Endothelial cell of umbilical vein (primary cell): ENCODE data around the gene ANK2. TPM values are rescaled to one million over a fixed set of nuclear protein-coding genes. Genes with fewer than 3 reads are reported as not detected.

Experiments used
- BruUV-seq: library from RNA; stranded (reverse); fragments of 400-500 nt; replicated peaks from 2 replicates; lab custom pipeline; 2021; lab: Mats Ljungman, UMichigan
- CTCF ChIA-PET: fragments of 300-600, 350-600 bp; sonication (Branson Sonifier 250); formaldehyde crosslinking; loops from one replicate; lab custom pipeline; 2021; ENCODE audit warnings: antibody characterized with exemption, inconsistent platforms; lab: Charles Lee
- POLR2A ChIA-PET: fragments of 300-600, 350-600 bp; sonication (Branson Sonifier 250); formaldehyde crosslinking; loops from one replicate; lab custom pipeline; 2021; ENCODE audit warnings: antibody characterized with exemption, inconsistent platforms; lab: Charles Lee
- DNase-seq: peaks from one replicate; pipeline ENCODE4 v3.0.0-alpha.2; 2011; ENCODE audit warnings: low read depth, low spot score
- FAIRE-seq: peaks from 2 replicates; lab custom pipeline; 2011; peaks lifted over from hg19 to GRCh38; lab: Jason Lieb, UNC
- H2AFZ ChIP-seq: 2 replicates; pipeline ENCODE4 v1.6.0; 2012; ENCODE audit warnings: low read depth, low read length, control low read depth, inconsistent platforms
- H3K27ac ChIP-seq: 2 replicates; pipeline ENCODE4 v1.5.1; 2011; ENCODE audit warnings: low read depth, mild to moderate bottlenecking, control low read depth, low read length, moderate library complexity; ENCODE audit not compliant: insufficient read depth
- H3K27me3 ChIP-seq, 2 experiments: 2 replicates each; pipeline versions ENCODE4 v1.6.0 to v1.6.1; 2011; ENCODE audit warnings: low read length in 2 of 2, mixed read lengths in 1 of 2; ENCODE audit not compliant: control insufficient read depth in 2 of 2, insufficient read depth in 2 of 2
- H3K36me3 ChIP-seq, 2 experiments: 2 replicates in 1 of 2; 3 replicates in 1 of 2; pipeline ENCODE4 v1.5.1; 2011; ENCODE audit warnings: low read length in 2 of 2, mild to moderate bottlenecking in 1 of 2, moderate library complexity in 1 of 2; ENCODE audit not compliant: control insufficient read depth in 2 of 2, insufficient read depth in 2 of 2; ENCODE audit errors: extremely low read depth in 1 of 2
- H3K4me1 ChIP-seq: 3 replicates; pipeline ENCODE4 v1.5.1; 2011; ENCODE audit warnings: mild to moderate bottlenecking, low read length; ENCODE audit not compliant: control insufficient read depth, insufficient read depth; ENCODE audit errors: extremely low read depth
- H3K4me2 ChIP-seq: 2 replicates; pipeline ENCODE4 v1.6.1; 2011; ENCODE audit warnings: low read length, control low read depth, mixed read lengths; ENCODE audit not compliant: insufficient read depth
- H3K4me3 ChIP-seq, 3 experiments: fragments of 200-600 bp in 1 of 3; sonication (generic), shearing (Covaris generic) in 1 of 3; replicated peaks in 1 of 3; 2 replicates each; pipeline ENCODE4 v1.5.1; 2011 to 2016; ENCODE audit warnings: control low read depth in 3 of 3, low read length in 3 of 3, mild to moderate bottlenecking in 2 of 3, inconsistent platforms in 1 of 3, low read depth in 1 of 3, moderate library complexity in 1 of 3; ENCODE audit not compliant: insufficient read depth in 1 of 3
- H3K79me2 ChIP-seq: 2 replicates; pipeline ENCODE4 v1.6.0; 2012; ENCODE audit warnings: low read length, inconsistent platforms; ENCODE audit not compliant: control insufficient read depth, insufficient read depth
- H3K9ac ChIP-seq: replicated peaks from 2 replicates; pipeline ENCODE3; 2011; ENCODE audit warnings: low read length, control low read depth; ENCODE audit not compliant: insufficient read depth; ENCODE audit errors: extremely low read depth
- H3K9me1 ChIP-seq: replicated peaks from 3 replicates; pipeline ENCODE4 v1.6.0; 2011; ENCODE audit warnings: mild to moderate bottlenecking, low read length; ENCODE audit not compliant: control insufficient read depth, insufficient read depth; ENCODE audit errors: extremely low read depth
- H3K9me3 ChIP-seq: replicated peaks from 2 replicates; pipeline ENCODE4 v1.5.1; 2012; ENCODE audit warnings: low read length, inconsistent platforms; ENCODE audit not compliant: control insufficient read depth, insufficient read depth
- H4K20me1 ChIP-seq: replicated peaks from 2 replicates; pipeline ENCODE3; 2011; ENCODE audit warnings: mild to moderate bottlenecking, low read length; ENCODE audit not compliant: control insufficient read depth, insufficient read depth; ENCODE audit errors: extremely low read depth
- CTCF ChIP-seq, 2 donors: IDR thresholded peaks; 1 replicate in 1 of 2; 2 replicates in 1 of 2; pipeline ENCODE4 v1.5.1; 2011; ENCODE audit warnings: low read length in 2 of 2, mild to moderate bottlenecking in 2 of 2, moderate library complexity in 2 of 2, control low read depth in 1 of 2, inconsistent platforms in 1 of 2, low read depth in 1 of 2; ENCODE audit not compliant: insufficient read depth in 1 of 2; ENCODE audit errors: extremely low read depth in 1 of 2
- EZH2 ChIP-seq: IDR thresholded peaks from 2 replicates; pipeline ENCODE4 v1.6.1; 2012; ENCODE audit warnings: borderline replicate concordance, low read depth, mild to moderate bottlenecking, moderate library complexity, low read length, inconsistent platforms; ENCODE audit not compliant: severe bottlenecking
- FOS ChIP-seq: IDR thresholded peaks from 2 replicates; pipeline ENCODE4 v1.6.1; 2011; ENCODE audit warnings: mild to moderate bottlenecking, low read length, moderate library complexity, borderline replicate concordance; ENCODE audit not compliant: insufficient read depth
- GATA2 ChIP-seq: IDR thresholded peaks from 2 replicates; pipeline ENCODE4 v1.7.0; 2011; ENCODE audit warnings: low read depth, mild to moderate bottlenecking, moderate library complexity, mixed read lengths, low read length; ENCODE audit not compliant: insufficient read length, insufficient read depth
- JUN ChIP-seq: IDR thresholded peaks from 2 replicates; pipeline ENCODE4 v1.6.1; 2011; ENCODE audit warnings: borderline replicate concordance, low read depth; ENCODE audit not compliant: insufficient read length, insufficient read depth
- MAX ChIP-seq: IDR thresholded peaks from 2 replicates; pipeline ENCODE4 v1.6.1; 2011; ENCODE audit not compliant: insufficient read depth, insufficient read length
- MYC ChIP-seq: IDR thresholded peaks from one replicate; pipeline ENCODE4 v1.6.1; 2011; ENCODE audit warnings: mild to moderate bottlenecking, low read depth, low read length
- POLR2A ChIP-seq: IDR thresholded peaks from 2 replicates; pipeline ENCODE4 v1.6.1; 2012; ENCODE audit warnings: low read depth, mild to moderate bottlenecking, control low read depth, low read length
- POLR2AphosphoS5 ChIP-seq: IDR thresholded peaks from 2 replicates; pipeline ENCODE4 v1.6.1; 2012; ENCODE audit warnings: low read depth, mild to moderate bottlenecking, control low read depth, low read length, moderate library complexity; ENCODE audit not compliant: insufficient read depth
- dilution Hi-C: fragments of 300-500 bp; cut with MboI; formaldehyde crosslinking; loops from one replicate; pipeline ENCODE4 v1.15.0; 2019; ENCODE audit warnings: low sequenced_read_pairs; ENCODE audit not compliant: extremely low pct_ligation_motif_present
- intact Hi-C: fragments of 100-400 bp; cut with micrococcal nuclease; formaldehyde crosslinking; loops from one replicate; pipeline ENCODE4 v1.10.0; 2022
- polyA plus RNA-seq, 4 experiments: library from polyadenylated mRNA; depleted of rRNA in 3 of 4; stranded (reverse) in 3 of 4; unstranded in 1 of 4; fragments of >200 nt; gene quantifications; 2 replicates each; pipeline versions ENCODE4 v1.2.1 to v1.2.3, GENCODE V29; 2011 to 2012; ENCODE audit warnings: missing spikeins in 1 of 4
- total RNA-seq: library from RNA; stranded (reverse); gene quantifications from 2 replicates; pipeline ENCODE4 v1.2.3, GENCODE V29; 2021

The ANK2 gene
- total and polyA plus RNA-seq, 2 donors (not counting 3 experiments of a cell fraction or from before 2014, with no cell fraction given), result not detected

GRCh38 chr4:113406723-113407016 lies 357.2 kb downstream of the ANK2 start:
- no peak overlapping the region for H3K27ac ChIP-seq
- no TSS peak for BruUV-seq
- FAIRE-seq, result no peak
- DNase-seq, result no peak
- dilution Hi-C loops, result no loop called here
- ChIA-PET POLR2A (no interaction called here), CTCF (interaction anchor here (0.8 kb wide), 1 partner anchor 12 kb away, joined by 3 read pairs; no protein-coding TSS in a partner anchor)
- no peaks in the 10 kb centered on the region for H3K4me1 ChIP-seq
- no peaks in the 10 kb centered on the region for H3K36me3 ChIP-seq
- H4K20me1 ChIP-seq, result no peaks in the 10 kb centered on the region
- no peak overlapping the region for H3K4me3 ChIP-seq
- no peaks in the 10 kb centered on the region for H3K27me3 ChIP-seq
- no peak overlapping the region for H3K4me2 ChIP-seq
- H3K79me2 ChIP-seq, result no peaks in the 10 kb centered on the region
- H2AFZ ChIP-seq, result no peak overlapping the region
- TF ChIP-seq FOS (no peak), MYC (no peak), POLR2AphosphoS5 (no peak), MAX (no peak), POLR2A (no peak), JUN (no peak), CTCF (IDR thresholded peaks at IDR 0.05; ENCODE audit: extremely low read depth in 1 of 2, insufficient read depth in 1 of 2, low read depth in 1 of 2, low read length in 2 of 2) (no peak), GATA2 (no peak), EZH2 (no peak)
- no peaks in the 10 kb centered on the region for H3K9me3 ChIP-seq
- intact Hi-C loops, result no loop called here
- no peak overlapping the region for H3K9ac ChIP-seq
- H3K9me1 ChIP-seq, result no peaks in the 10 kb centered on the region
